Mucosa of rectum (tissue), 2 donors: ENCODE results near the gene SF3B1.
"Not testable (repeated sequence)": the region's sequence is repeated elsewhere in the genome, so short reads cannot be mapped to it uniquely, and the experiment has no call there.

Experiments
- H3K27ac ChIP-seq, 2 donors: one replicate each; pipeline ENCODE4 v1.7.0; 2013; ENCODE audit warnings: inconsistent platforms in 2 of 2, low read depth in 2 of 2, low read length in 2 of 2
- H3K27me3 ChIP-seq, 2 donors: one replicate each; pipeline ENCODE4 v1.7.0; 2013; ENCODE audit warnings: low read length in 2 of 2; ENCODE audit not compliant: control insufficient read depth in 2 of 2, insufficient read depth in 2 of 2
- H3K36me3 ChIP-seq, 2 donors: one replicate each; pipeline ENCODE4 v1.7.0; 2013; ENCODE audit warnings: low read length in 2 of 2; ENCODE audit not compliant: control insufficient read depth in 2 of 2, insufficient read depth in 2 of 2
- H3K4me1 ChIP-seq, 2 donors: one replicate each; pipeline ENCODE4 v1.7.0; 2013; ENCODE audit warnings: low read length in 2 of 2, mild to moderate bottlenecking in 1 of 2; ENCODE audit not compliant: control insufficient read depth in 2 of 2, insufficient read depth in 2 of 2
- H3K4me3 ChIP-seq, 2 donors: one replicate each; pipeline ENCODE4 v1.7.0; 2013; ENCODE audit warnings: low read length in 2 of 2
- H3K9ac ChIP-seq, 2 donors: one replicate each; pipeline ENCODE4 v1.7.0; 2013; ENCODE audit warnings: low read length in 2 of 2, low read depth in 1 of 2, mild to moderate bottlenecking in 1 of 2
- H3K9me3 ChIP-seq, 2 donors: one replicate each; pipeline ENCODE4 v1.7.0; 2013; ENCODE audit warnings: low read length in 2 of 2; ENCODE audit not compliant: control insufficient read depth in 2 of 2
- donor health status: healthy.
- donor health status: Normal muscosa, but diverticular disease.

The SF3B1 gene

DNA sequence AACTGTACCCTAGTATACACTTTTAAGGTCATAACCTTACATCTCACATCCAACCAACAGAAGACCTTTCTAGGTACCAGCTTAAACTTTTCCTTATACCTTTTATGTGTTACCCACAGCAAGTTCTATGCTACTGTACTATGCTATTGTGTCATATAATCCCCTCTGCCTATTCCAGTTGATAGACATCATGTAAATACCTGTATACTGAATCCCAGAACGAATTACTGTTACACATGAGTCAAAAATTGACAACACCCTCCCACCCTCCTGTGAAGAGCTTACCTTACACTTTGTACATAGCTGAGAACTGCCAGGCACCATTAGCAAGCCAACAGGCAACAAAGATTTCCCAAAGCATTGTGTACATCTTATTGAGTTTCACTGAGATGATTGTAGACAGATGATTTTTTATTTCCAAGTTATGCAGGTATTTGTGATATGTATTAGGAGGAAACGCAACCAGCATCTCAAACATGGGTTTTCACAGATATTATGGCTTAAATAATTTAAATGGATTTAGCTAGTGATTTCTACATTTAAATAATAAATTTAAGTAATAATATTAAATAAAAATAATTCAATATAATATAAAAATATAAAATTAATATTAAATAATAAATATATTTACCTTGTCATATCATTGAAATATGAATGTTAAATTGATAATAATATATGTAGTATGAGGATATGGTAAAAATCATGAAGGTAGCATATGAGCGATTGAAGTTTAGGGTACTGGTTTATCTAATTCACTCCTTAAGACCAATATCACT is 81.2 kb downstream of the SF3B1 start:
- no peak overlapping the region for H3K9ac ChIP-seq
- H3K4me1 ChIP-seq = no peaks in the 10 kb centered on the region
- H3K4me3 ChIP-seq = no peak overlapping the region
- H3K9me3 ChIP-seq = no peaks in the 10 kb centered on the region
- no peaks in the 10 kb centered on the region for H3K36me3 ChIP-seq
- H3K27me3 ChIP-seq = no peaks in the 10 kb centered on the region
- no peak overlapping the region for H3K27ac ChIP-seq

DNA sequence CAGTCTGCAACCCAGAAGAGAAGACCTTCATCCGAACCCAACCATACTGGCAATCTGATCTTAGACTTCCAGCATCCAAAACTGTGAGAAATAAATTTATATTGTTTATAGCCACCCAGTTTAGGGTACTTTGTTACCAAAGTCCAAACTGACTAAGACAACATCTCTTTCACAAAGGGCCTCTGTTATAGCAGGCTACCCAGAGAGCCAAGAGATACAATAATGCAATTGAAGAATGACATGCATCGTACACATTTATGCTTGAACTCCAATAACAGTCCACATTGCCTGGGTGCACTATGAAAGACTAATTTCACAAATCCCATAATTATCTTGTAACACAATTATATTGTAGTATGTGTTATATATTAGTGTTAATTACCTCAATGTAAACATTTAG is 85.1 kb downstream of the SF3B1 start:
- H3K9me3 ChIP-seq = no peaks in the 10 kb centered on the region
- no peaks in the 10 kb centered on the region for H3K36me3 ChIP-seq
- no peak overlapping the region for H3K9ac ChIP-seq
- no peak overlapping the region for H3K27ac ChIP-seq
- H3K4me3 ChIP-seq = no peak overlapping the region
- no peaks in the 10 kb centered on the region for H3K27me3 ChIP-seq
- H3K4me1 ChIP-seq = no peaks in the 10 kb centered on the region

DNA sequence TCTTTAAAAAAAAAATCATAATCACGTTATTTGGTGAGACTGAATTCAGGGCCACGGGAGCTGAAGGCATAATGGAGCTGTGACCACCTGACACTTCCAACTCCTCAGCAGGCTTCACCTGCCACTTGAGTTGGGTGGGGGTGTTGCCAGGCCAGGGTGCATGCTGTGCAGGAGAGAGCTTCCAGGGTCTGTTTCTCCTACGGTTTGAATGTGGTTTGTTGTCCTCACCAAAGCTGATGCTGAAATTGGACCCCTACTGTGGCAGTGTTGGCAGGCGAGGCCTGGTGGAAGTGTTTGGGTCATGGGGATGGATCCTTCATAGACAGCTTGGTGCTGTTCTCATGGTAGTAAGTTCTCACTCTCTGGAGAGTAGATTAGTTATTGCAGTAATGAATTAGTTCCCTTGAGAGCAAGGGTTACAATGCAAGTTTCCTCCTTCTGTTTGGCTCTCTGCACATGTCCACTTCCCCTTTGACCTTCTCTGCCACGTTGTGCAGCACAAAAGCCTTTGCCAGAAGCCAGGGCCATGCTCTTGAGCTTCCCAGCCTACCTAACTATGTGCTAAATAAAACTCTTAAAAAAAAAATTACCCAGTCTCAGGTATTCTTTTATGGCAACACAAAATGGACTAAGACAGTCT is 86.0 kb downstream of the SF3B1 start:
- H3K4me1 ChIP-seq = no peaks in the 10 kb centered on the region
- no peak overlapping the region for H3K4me3 ChIP-seq
- no peaks in the 10 kb centered on the region for H3K36me3 ChIP-seq
- no peak overlapping the region for H3K27ac ChIP-seq
- H3K9me3 ChIP-seq = no peaks in the 10 kb centered on the region
- no peaks in the 10 kb centered on the region for H3K27me3 ChIP-seq
- no peak overlapping the region for H3K9ac ChIP-seq

DNA sequence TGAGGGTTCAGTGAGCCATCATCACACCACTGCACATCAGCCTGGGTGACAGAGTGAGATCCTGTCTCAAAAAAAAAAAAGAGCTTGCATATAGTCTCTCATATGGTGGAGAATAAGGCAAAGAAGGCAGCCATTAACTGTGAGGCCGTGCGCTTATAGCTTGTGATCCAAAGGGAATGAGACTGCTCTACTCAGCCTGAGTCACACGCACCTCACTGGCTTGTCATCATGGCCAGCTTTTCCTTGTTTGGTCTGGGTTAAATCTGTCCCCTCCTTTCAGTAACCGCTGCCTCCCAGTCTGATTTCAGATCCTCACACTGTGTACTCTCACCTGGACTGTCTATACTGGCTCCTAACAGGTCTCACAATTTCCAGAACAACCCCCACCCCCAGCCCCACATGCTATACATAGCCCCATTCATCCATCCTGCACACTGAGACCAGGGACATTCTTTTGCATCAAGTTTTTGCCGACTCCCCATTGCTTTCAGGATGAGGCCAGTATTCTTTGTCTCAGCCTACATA is 88.9 kb downstream of the SF3B1 start:
- H3K27me3 ChIP-seq = no peaks in the 10 kb centered on the region
- H3K27ac ChIP-seq = no peak overlapping the region
- no peak overlapping the region for H3K4me3 ChIP-seq
- H3K36me3 ChIP-seq = no peaks in the 10 kb centered on the region
- H3K9me3 ChIP-seq = no peaks in the 10 kb centered on the region
- H3K4me1 ChIP-seq = no peaks in the 10 kb centered on the region
- H3K9ac ChIP-seq = no peak overlapping the region

DNA sequence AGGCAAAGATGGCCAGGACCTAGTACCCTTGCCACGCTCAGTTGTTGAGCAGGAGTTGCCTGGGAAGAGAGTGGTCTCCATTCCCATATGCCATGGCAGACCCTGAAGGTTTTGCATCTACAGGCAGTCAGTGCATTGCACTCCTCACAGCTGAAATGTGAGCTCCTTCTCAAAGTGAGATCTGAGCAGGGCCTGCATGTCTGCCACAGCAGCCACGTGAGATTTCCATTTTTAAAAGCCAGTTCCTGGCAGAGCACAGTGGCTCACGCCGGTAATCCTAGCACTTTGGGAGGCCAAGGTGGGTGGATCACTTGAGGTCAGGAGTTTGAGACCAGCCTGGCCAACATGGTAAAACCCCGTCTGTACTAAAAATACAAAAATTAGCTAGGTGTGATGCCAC is 90.9 kb downstream of the SF3B1 start:
- not testable (repeated sequence) for H3K9ac ChIP-seq, H3K4me1 ChIP-seq

DNA sequence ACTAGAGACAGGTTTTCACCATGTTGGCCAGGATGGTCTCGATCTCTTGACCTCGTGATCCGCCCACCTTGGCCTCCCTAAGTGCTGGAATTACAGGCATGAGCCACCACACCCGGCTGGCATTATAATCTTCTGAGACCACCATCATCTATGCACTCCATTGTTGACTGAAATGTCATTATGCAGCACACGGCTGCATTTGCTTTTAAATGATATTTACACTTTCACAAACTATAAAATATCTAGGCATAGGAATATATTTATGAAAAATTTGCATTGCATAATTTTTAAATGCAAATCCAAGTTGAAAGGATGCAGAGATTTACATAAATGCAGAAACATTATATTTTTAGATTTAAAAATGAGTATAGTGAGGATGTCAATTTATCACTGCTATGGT is 94.2 kb downstream of the SF3B1 start:
- Histone ChIP-seq H3K4me1 (no peaks in the 10 kb centered on the region), H3K27ac (no peak overlapping the region), H3K9ac (no peak overlapping the region), H3K9me3 (no peaks in the 10 kb centered on the region), H3K36me3 (no peaks in the 10 kb centered on the region), H3K4me3 (no peak overlapping the region), H3K27me3 (no peaks in the 10 kb centered on the region)

More for the DNA sequence above, 90.9 kb downstream of the SF3B1 start:
- H3K27ac ChIP-seq, H3K4me3 ChIP-seq, H3K9me3 ChIP-seq, H3K36me3 ChIP-seq, H3K27me3 ChIP-seq: not testable (repeated sequence)
